CD4-positive, alpha-beta T cell (primary cell): Measurements from ENCODE around the gene MAP3K4. TPM values are rescaled to one million over a fixed set of nuclear protein-coding genes. Genes with fewer than 3 reads are reported as not detected.
A peak's percentile ranks its signal among the peaks of the same experiment; 100 is the strongest.

Experiments
- ATAC-seq: fragments of 200-7000 bp; cut with Tn5 transposase; one replicate; pipeline ENCODE4 v1.10.0; 2022; ENCODE audit warnings: mild to moderate bottlenecking; ENCODE audit not compliant: poor library complexity
- CTCF ChIA-PET: fragments of 350-600 bp; sonication (Branson Sonifier 250); formaldehyde crosslinking; loops from one replicate; lab custom pipeline; 2021; ENCODE audit warnings: antibody characterized with exemption, inconsistent platforms; lab: Charles Lee
- POLR2A ChIA-PET: fragments of 350-600 bp; sonication (Branson Sonifier 250); formaldehyde crosslinking; loops from one replicate; lab custom pipeline; 2021; ENCODE audit warnings: antibody characterized with exemption, inconsistent platforms; lab: Charles Lee
- DNase-seq, 14 experiments: peaks; one replicate each; pipeline ENCODE4 v3.0.0-alpha.2; 2013 to 2020; ENCODE audit warnings: mixed read lengths in 2 of 14
- H3K27ac ChIP-seq, 2 donors: one replicate each; pipeline versions ENCODE4 v1.5.1 to v1.7.0; 2013; ENCODE audit warnings: low read length in 2 of 2, low read depth in 1 of 2, mild to moderate bottlenecking in 1 of 2
- H3K27me3 ChIP-seq, 2 experiments: 1 replicate in 1 of 2; 2 replicates in 1 of 2; pipeline versions ENCODE4 v1.6.1 to v1.7.0; 2013; ENCODE audit warnings: low read length in 2 of 2, control low read depth in 1 of 2, mild to moderate bottlenecking in 1 of 2, moderate library complexity in 1 of 2; ENCODE audit not compliant: insufficient read depth in 2 of 2, control insufficient read depth in 1 of 2
- H3K36me3 ChIP-seq: one replicate; pipeline ENCODE4 v1.6.1; 2013; ENCODE audit warnings: low read length, control low read depth; ENCODE audit not compliant: insufficient read depth
- H3K4me1 ChIP-seq: one replicate; pipeline ENCODE4 v1.6.1; 2013; ENCODE audit warnings: low read length, control low read depth; ENCODE audit not compliant: insufficient read depth
- H3K4me3 ChIP-seq: one replicate; pipeline ENCODE4 v1.5.1; 2013; ENCODE audit warnings: mild to moderate bottlenecking, low read length, moderate library complexity
- H3K9me3 ChIP-seq, 2 experiments: 1 replicate in 1 of 2; 2 replicates in 1 of 2; pipeline versions ENCODE4 v1.6.1 to v1.7.0; 2013; ENCODE audit warnings: low read length in 2 of 2, mild to moderate bottlenecking in 2 of 2, control low read depth in 1 of 2, moderate library complexity in 1 of 2; ENCODE audit not compliant: control insufficient read depth in 1 of 2, insufficient read depth in 1 of 2
- H3K27ac Mint-ChIP-seq: one replicate; pipeline ENCODE4 v1.8.0; 2020; ENCODE audit warnings: mixed read lengths
- H3K27me3 Mint-ChIP-seq: one replicate; pipeline ENCODE4 v1.8.0; 2021; ENCODE audit warnings: mixed read lengths
- H3K36me3 Mint-ChIP-seq: one replicate; pipeline ENCODE4 v1.8.0; 2021; ENCODE audit warnings: low read depth, mixed read lengths
- H3K4me1 Mint-ChIP-seq: one replicate; pipeline ENCODE4 v1.8.0; 2021; ENCODE audit warnings: low read depth, mixed read lengths
- H3K4me3 Mint-ChIP-seq: one replicate; pipeline ENCODE4 v1.8.0; 2020; ENCODE audit warnings: mild to moderate bottlenecking, mixed read lengths
- H3K9me3 Mint-ChIP-seq: one replicate; pipeline ENCODE4 v1.8.0; 2020; ENCODE audit warnings: mixed read lengths
- intact Hi-C, 2 experiments: fragments of 100-400 bp; cut with DNase I in 1 of 2; cut with micrococcal nuclease in 1 of 2; formaldehyde crosslinking; loops; one replicate each; pipeline versions ENCODE4 v1.15.1 to v1.9.0; 2023 to 2025; cut with DNase I, micrococcal nuclease
- total RNA-seq, 174 experiments: library from RNA in 2 of 174; stranded (reverse) in 2 of 174; gene quantifications; one replicate each; pipeline ENCODE4 v1.2.3 and lab custom pipeline; 2021 to 2026
- TF ChIP-seq, protein P1 (sequence below): fragments of 200-600 bp; IDR thresholded peaks from one replicate; pipeline ENCODE4 v1.8.0; 2022; ENCODE audit warnings: antibody characterized with exemption, mild to moderate bottlenecking

The MAP3K4 gene
- total RNA-seq, 2 experiments from 2014 or later = 75.5 to 80.3 TPM

DNA sequence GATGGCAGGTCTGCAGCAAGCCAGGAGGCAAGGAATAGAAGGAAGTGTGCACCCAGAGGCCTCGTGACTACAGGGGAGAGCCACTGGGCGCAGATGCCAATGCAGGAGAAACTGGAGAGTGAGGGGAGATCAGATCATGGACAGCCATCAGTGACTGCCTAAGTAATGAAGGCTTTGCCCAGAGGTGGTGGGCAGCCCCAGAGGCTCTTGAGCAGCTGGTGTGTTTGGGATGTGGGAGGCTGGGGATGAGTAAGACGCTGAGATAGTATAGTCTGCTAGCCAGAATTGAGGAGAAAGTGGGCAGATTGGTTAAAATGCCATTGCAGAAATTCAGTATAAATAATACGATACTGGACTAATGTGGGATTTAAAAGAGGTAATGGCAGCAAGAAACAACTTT is 111.9 kb downstream of the MAP3K4 start:
- Histone ChIP-seq H3K27ac (no peak overlapping the region), H3K36me3 (peaks cover 81% of the 10 kb centered on the region), H3K9me3 (no peaks in the 10 kb centered on the region), H3K4me3 (no peak overlapping the region), H3K27me3 (no peaks in the 10 kb centered on the region), H3K4me1 (no peaks in the 10 kb centered on the region)
- peak overlapping the region; percentile 6 for H3K27ac Mint-ChIP-seq
- peaks cover 89% of the 10 kb centered on the region for H3K36me3 Mint-ChIP-seq
- H3K4me3 Mint-ChIP-seq = no peak overlapping the region
- no peak for ATAC-seq
- DNase-seq = no peak
- ChIA-PET POLR2A (no interaction called here), CTCF (no interaction called here)
- no peaks in the 10 kb centered on the region for H3K4me1 Mint-ChIP-seq
- intact Hi-C loops = no loop called here
- H3K9me3 Mint-ChIP-seq = no peaks in the 10 kb centered on the region
- TF ChIP-seq, protein P1, sequence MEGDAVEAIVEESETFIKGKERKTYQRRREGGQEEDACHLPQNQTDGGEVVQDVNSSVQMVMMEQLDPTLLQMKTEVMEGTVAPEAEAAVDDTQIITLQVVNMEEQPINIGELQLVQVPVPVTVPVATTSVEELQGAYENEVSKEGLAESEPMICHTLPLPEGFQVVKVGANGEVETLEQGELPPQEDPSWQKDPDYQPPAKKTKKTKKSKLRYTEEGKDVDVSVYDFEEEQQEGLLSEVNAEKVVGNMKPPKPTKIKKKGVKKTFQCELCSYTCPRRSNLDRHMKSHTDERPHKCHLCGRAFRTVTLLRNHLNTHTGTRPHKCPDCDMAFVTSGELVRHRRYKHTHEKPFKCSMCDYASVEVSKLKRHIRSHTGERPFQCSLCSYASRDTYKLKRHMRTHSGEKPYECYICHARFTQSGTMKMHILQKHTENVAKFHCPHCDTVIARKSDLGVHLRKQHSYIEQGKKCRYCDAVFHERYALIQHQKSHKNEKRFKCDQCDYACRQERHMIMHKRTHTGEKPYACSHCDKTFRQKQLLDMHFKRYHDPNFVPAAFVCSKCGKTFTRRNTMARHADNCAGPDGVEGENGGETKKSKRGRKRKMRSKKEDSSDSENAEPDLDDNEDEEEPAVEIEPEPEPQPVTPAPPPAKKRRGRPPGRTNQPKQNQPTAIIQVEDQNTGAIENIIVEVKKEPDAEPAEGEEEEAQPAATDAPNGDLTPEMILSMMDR = no peak
- no peaks in the 10 kb centered on the region for H3K27me3 Mint-ChIP-seq

DNA sequence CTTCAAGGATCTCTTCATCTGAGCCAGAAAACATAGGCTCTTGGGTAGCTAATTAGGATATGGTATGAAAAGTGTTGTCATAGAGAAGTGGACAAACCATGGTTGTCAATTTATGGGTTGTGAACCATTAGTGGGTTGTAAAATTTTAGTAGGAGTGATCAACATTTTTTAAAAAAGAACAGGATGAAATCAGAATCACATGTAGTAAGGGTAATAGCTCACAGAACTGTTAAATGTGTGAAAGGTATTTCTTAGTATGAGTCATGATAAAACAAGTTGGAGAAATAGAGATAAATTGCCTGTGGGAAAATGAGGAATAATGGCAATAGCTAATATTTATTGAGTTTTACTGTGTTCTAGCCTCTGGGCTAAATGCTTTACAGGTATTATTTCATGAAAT is 113.4 kb downstream of the MAP3K4 start:
- H3K27me3 Mint-ChIP-seq = no peaks in the 10 kb centered on the region
- DNase-seq (no peak), ATAC-seq (no peak)
- H3K9me3 Mint-ChIP-seq = no peaks in the 10 kb centered on the region
- TF ChIP-seq, protein P1 = no peak
- no peaks in the 10 kb centered on the region for H3K4me1 ChIP-seq
- H3K4me3 Mint-ChIP-seq = no peak overlapping the region
- H3K36me3 Mint-ChIP-seq = peaks cover 89% of the 10 kb centered on the region
- no peak overlapping the region for H3K27ac Mint-ChIP-seq
- intact Hi-C loops = loop anchor here in 1 of 2 experiments (5.0 kb wide), 1 partner anchor 267 kb away; no protein-coding TSS in a partner anchor
- no peak overlapping the region for H3K4me3 ChIP-seq
- no peaks in the 10 kb centered on the region for H3K9me3 ChIP-seq
- no peaks in the 10 kb centered on the region for H3K4me1 Mint-ChIP-seq
- no peak overlapping the region for H3K27ac ChIP-seq
- peaks cover 84% of the 10 kb centered on the region for H3K36me3 ChIP-seq
- H3K27me3 ChIP-seq = no peaks in the 10 kb centered on the region
- ChIA-PET POLR2A (no interaction called here), CTCF (interaction anchor here (1.1 kb wide), 1 partner anchor 21 kb away, joined by 5 read pairs; no protein-coding TSS in a partner anchor)

DNA sequence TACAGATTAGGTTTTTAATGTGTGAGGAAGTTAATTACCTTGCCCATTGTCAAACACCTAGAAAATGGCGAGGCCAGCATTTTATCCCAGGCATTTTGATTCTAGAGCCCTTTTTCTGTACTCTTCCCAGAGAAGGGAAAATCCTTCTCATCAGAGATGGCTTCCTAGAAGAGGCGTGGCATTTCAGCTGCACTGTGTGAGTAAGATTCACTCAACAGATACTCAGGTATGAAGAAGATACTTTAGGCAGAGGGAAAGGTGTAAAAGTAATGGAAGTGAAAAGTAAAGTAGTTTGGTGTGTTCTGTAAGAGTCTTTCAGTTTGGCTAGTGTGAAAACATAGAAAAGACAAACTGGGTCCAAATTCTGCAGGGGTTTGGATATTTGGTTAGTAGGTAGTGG is 113.8 kb downstream of the MAP3K4 start:
- H3K36me3 ChIP-seq = peaks cover 84% of the 10 kb centered on the region
- Mint-ChIP-seq H3K27ac (no peak overlapping the region), H3K4me3 (no peak overlapping the region), H3K27me3 (no peaks in the 10 kb centered on the region), H3K4me1 (peaks cover 3% of the 10 kb centered on the region), H3K9me3 (no peaks in the 10 kb centered on the region), H3K36me3 (peaks cover 89% of the 10 kb centered on the region)
- no peak for DNase-seq
- intact Hi-C loops = loop anchor here in 1 of 2 experiments (5.0 kb wide), 1 partner anchor 267 kb away; no protein-coding TSS in a partner anchor
- H3K27me3 ChIP-seq = no peaks in the 10 kb centered on the region
- ChIA-PET CTCF (interaction anchor here (1.1 kb wide), 2 partner anchors 20 to 268 kb away, joined by 3 to 5 read pairs; no protein-coding TSS in a partner anchor), POLR2A (no interaction called here)
- H3K4me1 ChIP-seq = no peaks in the 10 kb centered on the region
- no peak overlapping the region for H3K4me3 ChIP-seq
- no peaks in the 10 kb centered on the region for H3K9me3 ChIP-seq
- TF ChIP-seq, protein P1 = no peak
- no peak overlapping the region for H3K27ac ChIP-seq
- no peak for ATAC-seq
